ENCODE data around the gene RCCD1.

GRCh38 chr15:90905306-90906180 lies 49.1 kb upstream of the RCCD1 start:
- TF ChIP-seq CTCF (IDR thresholded peaks at IDR 0.05 in 4 of 5, conservative IDR thresholded peaks at IDR 0.05 in 1 of 5), result no peak
- no peak for TF ChIP-seq POLR2A (IDR thresholded peaks at IDR 0.05)
